Activated CD4-positive, alpha-beta T cell treated with anti-CD3 and anti-CD28 coated beads, Interleukin-2, amount 10 ng/mL, durations not matched to agents 7 days and 5 days (primary cell): ENCODE results near the gene AGO4. TPM values are rescaled to one million over a fixed set of nuclear protein-coding genes. Genes with fewer than 3 reads are reported as not detected.
"Not testable (repeated sequence)": the region's sequence is repeated elsewhere in the genome, so short reads cannot be mapped to it uniquely, and the experiment has no call there.

Experiments
- CTCF ChIA-PET: fragments of 350-600 bp; sonication (Branson Sonifier 250); formaldehyde crosslinking; loops from one replicate; lab custom pipeline; 2021; ENCODE audit warnings: antibody characterized with exemption; lab: Charles Lee
- POLR2A ChIA-PET: fragments of 350-600 bp; sonication (Branson Sonifier 250); formaldehyde crosslinking; loops from one replicate; lab custom pipeline; 2021; ENCODE audit warnings: antibody characterized with exemption; lab: Charles Lee
- DNase-seq: peaks from one replicate; pipeline ENCODE4 v3.0.0-alpha.2; 2020
- H3K27ac Mint-ChIP-seq: one replicate; pipeline ENCODE4 v1.8.0; 2021; ENCODE audit warnings: mild to moderate bottlenecking, moderate library complexity, mixed read lengths
- H3K27me3 Mint-ChIP-seq: one replicate; pipeline ENCODE4 v1.8.0; 2021; ENCODE audit warnings: mixed read lengths
- H3K36me3 Mint-ChIP-seq: one replicate; pipeline ENCODE4 v1.8.0; 2021; ENCODE audit warnings: low read depth, mixed read lengths
- H3K4me1 Mint-ChIP-seq: one replicate; pipeline ENCODE4 v1.8.0; 2021; ENCODE audit warnings: mixed read lengths
- H3K4me3 Mint-ChIP-seq: one replicate; pipeline ENCODE4 v1.8.0; 2021; ENCODE audit warnings: mild to moderate bottlenecking, moderate library complexity, mixed read lengths
- H3K9me3 Mint-ChIP-seq: one replicate; pipeline ENCODE4 v1.8.0; 2021; ENCODE audit warnings: mixed read lengths
- total RNA-seq, 2 experiments: library from RNA; stranded (reverse); gene quantifications; one replicate each; pipeline ENCODE4 v1.2.3, GENCODE V29; 2021

The AGO4 gene
- 10 to 100 TPM; 14.7 to 17.5 TPM for total RNA-seq

DNA sequence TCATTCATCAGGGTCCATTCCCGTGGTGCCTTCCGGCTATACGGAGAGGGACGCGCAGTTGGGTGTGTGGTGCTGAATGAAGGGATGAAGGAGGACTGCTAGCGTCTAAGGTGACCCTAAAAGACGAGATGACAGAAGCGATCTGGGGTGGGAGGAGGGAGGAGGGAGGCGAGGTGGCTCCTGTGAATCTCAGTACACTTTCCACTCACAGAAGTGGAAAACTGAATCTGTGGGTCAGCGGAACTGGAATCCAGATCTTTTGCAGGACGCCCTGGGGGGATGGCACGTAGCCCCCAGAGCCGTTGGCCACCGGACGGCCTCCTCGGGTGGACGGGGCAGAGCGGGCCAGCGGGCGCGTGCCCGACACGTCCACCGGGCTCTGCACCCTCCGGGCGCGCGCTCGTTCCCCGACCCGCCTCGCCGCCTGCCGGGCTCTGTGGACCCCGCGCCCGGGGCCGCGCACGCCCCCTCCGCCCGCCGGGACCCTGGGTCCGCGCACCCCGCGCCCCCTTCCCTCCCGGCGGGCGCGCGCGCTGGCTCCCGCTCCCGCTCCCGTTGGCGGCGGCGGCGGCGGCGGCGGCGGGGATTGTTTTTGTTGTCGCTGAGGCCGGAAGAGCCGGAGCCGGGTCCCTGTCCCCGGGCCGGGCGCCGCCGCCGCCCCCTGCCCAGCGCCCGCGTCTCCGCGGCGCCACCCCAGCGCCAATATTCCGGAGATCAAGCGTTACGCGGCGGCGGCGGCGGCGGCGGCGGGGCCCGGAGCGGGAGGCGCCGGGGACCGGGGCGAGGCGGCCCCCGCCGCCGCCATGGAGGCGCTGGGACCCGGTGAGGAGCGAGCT, at the start of gene AGO4:
Gene AGO4, plus strand, starts transcription at position 403 of the 836 bp plus-strand sequence. Its CDS starts 401 bp downstream, at position 804.
- peak; percentile 29 for DNase-seq
- H3K4me3 Mint-ChIP-seq: peak within 1 kb of the TSS; percentile 83
- CTCF ChIA-PET: no interaction called here
- peak within 1 kb of the TSS; percentile 93 for H3K27ac Mint-ChIP-seq
- H3K9me3 Mint-ChIP-seq: no peaks in the 10 kb centered on the region
- no peaks in the 10 kb centered on the region for H3K36me3 Mint-ChIP-seq
- peaks cover 47% of the 10 kb centered on the region for H3K4me1 Mint-ChIP-seq
- no peaks in the 10 kb centered on the region for H3K27me3 Mint-ChIP-seq
- POLR2A ChIA-PET: no interaction called here

DNA sequence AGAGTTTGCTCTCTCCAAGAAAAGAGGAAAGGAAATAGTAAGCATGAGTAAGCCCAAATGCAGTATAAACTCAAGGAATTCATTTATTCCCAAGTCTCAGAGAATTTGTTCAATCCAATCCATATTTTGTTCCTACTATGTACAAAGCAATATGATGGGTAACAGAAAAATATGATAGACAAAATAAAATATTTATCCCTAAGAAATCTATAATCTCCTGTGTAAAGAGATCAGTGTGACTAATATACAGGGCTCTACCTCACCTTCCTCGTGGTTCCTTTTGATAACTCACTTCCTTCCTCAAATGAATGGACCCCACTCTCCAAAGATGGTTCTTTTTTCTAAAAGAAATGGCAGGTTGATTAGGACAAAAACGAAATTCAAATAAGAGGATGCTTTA, 45.7 kb upstream of the AGO4 start:
- CTCF ChIA-PET: no interaction called here

DNA sequence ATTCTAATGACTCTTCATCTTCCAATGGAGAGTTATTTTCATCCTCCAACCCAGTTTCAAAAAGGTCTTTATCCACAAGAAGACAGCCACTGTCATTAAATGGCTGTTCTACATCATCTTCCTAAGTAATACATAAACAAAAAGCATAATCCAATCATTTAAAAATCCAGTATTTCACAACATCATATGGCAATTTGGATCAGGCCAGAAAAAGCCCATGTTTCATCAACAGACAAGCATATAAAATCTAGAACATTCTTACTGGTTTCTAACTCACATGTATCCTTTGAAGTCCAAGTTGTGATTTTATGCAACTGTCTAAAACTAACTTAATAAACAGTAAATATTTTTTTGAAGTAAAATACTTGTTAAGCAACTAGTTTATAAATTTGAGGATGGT, 44.6 kb upstream of the AGO4 start:
- no peak for DNase-seq
- no peaks in the 10 kb centered on the region for H3K9me3 Mint-ChIP-seq
- H3K4me1 Mint-ChIP-seq: peaks cover 36% of the 10 kb centered on the region
- no peak overlapping the region for H3K27ac Mint-ChIP-seq
- peaks cover 42% of the 10 kb centered on the region for H3K36me3 Mint-ChIP-seq
- no peaks in the 10 kb centered on the region for H3K27me3 Mint-ChIP-seq
- ChIA-PET POLR2A (interaction anchor here (0.6 kb wide), 1 partner anchor 160 kb away, joined by 3 read pairs; no protein-coding TSS in a partner anchor), CTCF (interaction anchor here (0.8 to 1.2 kb wide), 3 partner anchors 12 to 48 kb away, joined by 3 to 4 read pairs (median 3); no protein-coding TSS in a partner anchor)
- H3K4me3 Mint-ChIP-seq: no peak overlapping the region

More for the DNA sequence above, 45.7 kb upstream of the AGO4 start:
- Mint-ChIP-seq H3K4me1 (peaks cover 31% of the 10 kb centered on the region), H3K27me3 (no peaks in the 10 kb centered on the region), H3K36me3 (peaks cover 45% of the 10 kb centered on the region), H3K27ac (no peak overlapping the region), H3K9me3 (no peaks in the 10 kb centered on the region), H3K4me3 (no peak overlapping the region)
- no peak for DNase-seq
- POLR2A ChIA-PET: no interaction called here

DNA sequence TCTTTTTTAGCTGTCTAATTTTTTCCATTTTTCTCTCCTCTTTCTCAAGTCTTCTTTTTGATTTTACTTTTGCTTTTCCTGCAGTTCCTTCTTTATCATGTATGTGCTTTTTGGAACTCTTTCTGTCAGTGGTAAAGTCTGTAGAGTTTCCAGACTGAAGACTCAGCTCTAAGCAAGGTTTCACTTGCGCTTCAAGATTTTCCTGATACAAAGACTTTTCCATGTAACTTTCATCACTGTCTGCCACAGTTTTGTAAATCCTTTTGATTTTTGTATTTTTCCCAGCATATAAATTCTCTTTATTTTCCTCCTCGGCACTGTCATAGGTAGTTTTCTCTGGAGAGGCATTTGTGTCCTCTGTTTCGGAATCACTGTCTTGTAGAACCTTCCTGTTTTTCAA, 43.5 kb upstream of the AGO4 start:
- no peaks in the 10 kb centered on the region for H3K9me3 Mint-ChIP-seq
- POLR2A ChIA-PET: no interaction called here
- no peak overlapping the region for H3K4me3 Mint-ChIP-seq
- no peak overlapping the region for H3K27ac Mint-ChIP-seq
- peaks cover 43% of the 10 kb centered on the region for H3K4me1 Mint-ChIP-seq
- peaks cover 41% of the 10 kb centered on the region for H3K36me3 Mint-ChIP-seq
- no peak for DNase-seq
- CTCF ChIA-PET: interaction anchor here (0.5 to 1.2 kb wide), 3 partner anchors 37 to 739 kb away, joined by 3 to 4 read pairs (median 3); no protein-coding TSS in a partner anchor
- H3K27me3 Mint-ChIP-seq: no peaks in the 10 kb centered on the region

DNA sequence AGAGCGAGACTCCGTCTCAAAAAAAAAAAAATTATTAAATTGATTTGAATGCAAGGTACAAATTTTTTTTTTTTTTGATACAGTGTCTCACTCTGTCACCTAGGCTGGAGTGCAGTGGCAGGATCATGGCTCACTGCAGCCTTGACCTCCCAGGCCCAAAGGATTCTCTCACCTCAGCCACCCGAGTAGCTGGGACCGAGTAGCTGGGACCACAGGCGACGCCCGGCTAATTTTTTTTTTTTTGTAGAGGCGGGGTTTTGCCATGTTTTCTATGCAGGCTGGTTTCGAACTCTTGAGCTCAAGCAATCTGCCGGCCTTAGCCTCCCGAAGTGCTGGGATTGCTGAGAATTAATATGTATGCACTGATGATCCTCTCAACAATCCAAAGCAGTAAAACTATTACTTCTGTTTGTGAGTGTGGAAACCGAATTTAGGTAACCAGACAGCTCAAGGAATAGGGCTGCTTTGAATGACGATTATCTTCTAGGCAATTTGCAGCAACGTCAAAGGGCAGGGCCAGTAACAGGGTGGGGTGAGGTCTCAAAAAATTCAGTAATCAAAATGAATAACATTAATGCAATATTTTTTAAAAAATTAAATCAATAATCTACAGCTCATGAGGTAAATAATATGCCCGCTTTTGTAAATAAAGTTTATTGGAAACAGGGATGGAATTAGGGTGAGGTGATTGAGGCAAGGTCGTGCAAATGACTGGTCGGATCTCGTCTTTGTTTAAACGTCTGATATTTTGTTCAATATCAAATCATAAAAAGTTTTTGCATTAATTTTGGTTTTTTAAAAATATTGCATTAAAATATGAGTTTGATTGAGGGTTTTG, 39.2 kb upstream of the AGO4 start:
- Mint-ChIP-seq H3K27ac (peak overlapping the region; percentile 91), H3K4me1 (peaks cover 40% of the 10 kb centered on the region), H3K27me3 (no peaks in the 10 kb centered on the region), H3K36me3 (peaks cover 21% of the 10 kb centered on the region), H3K4me3 (peak overlapping the region; percentile 88), H3K9me3 (no peaks in the 10 kb centered on the region)
- DNase-seq: no peak
- ChIA-PET CTCF (interaction anchor here (0.6 to 3.1 kb wide), 14 partner anchors 8 to 1928 kb away, joined by 3 to 13 read pairs (median 4); no protein-coding TSS in a partner anchor), POLR2A (interaction anchor here (0.6 to 1.5 kb wide), 5 partner anchors 12 to 734 kb away, joined by 3 to 9 read pairs (median 4); no protein-coding TSS in a partner anchor)

DNA sequence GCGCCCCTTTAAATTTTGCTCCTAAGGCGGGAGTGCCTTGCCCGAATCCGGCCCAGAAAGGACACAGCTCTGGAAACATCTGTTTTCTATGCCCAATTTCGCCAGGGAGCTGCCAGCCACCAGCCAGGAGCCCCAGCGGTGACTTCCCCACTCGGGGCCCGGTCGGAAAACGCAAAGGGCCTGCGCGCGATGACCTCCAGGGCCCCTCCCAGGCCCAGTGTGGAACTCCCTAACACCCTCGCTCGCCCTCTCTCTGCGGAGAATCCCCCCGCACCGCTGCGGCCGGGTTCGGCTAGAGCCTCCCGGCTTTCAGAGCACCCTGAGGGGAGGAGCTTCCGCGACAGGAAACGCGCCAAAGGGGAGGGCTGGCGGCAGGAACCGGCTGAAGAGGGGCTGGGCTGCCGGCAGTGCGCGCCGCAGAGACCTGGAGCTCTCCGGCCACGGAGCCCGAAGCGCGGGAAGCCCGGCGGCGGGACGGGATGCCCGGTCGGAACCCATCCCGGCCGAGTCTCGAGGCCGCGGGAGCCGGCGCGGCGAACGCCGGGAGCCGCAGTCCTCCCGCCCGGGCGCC, 38.5 kb upstream of the AGO4 start:
- Mint-ChIP-seq H3K4me3 (peak overlapping the region; percentile 88), H3K9me3 (no peaks in the 10 kb centered on the region), H3K4me1 (peaks cover 36% of the 10 kb centered on the region)

DNA sequence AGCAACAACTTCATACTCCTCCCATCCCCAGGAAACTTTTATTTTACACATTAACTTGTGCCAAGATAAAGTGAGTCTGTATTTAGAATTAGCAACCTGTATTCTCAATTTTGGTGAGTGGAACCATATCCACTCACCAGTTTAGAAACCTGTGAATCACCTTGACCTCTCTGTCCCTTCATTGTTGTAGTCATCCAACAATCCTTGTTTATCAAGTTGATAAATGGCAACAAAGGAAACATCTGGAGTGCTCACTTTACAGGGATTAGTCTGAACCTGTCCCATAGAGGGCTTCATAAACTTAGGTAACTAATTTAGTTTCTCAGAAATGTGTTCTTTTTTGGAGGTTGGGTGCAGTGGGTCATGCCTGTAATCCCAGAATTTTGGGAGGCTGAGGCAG, 34.1 kb upstream of the AGO4 start:
- H3K4me3 Mint-ChIP-seq: no peak overlapping the region
- H3K4me1 Mint-ChIP-seq: peaks cover 21% of the 10 kb centered on the region
- H3K9me3 Mint-ChIP-seq: no peaks in the 10 kb centered on the region
- H3K36me3 Mint-ChIP-seq: peaks cover 6% of the 10 kb centered on the region
- H3K27ac Mint-ChIP-seq: no peak overlapping the region
- CTCF ChIA-PET: interaction anchor here (0.7 kb wide), 1 partner anchor 48 kb away, joined by 4 read pairs; no protein-coding TSS in a partner anchor
- POLR2A ChIA-PET: no interaction called here
- no peaks in the 10 kb centered on the region for H3K27me3 Mint-ChIP-seq
- no peak for DNase-seq

More for the DNA sequence above, 38.5 kb upstream of the AGO4 start:
- Mint-ChIP-seq H3K36me3 (peaks cover 15% of the 10 kb centered on the region), H3K27me3 (no peaks in the 10 kb centered on the region), H3K27ac (peak overlapping the region; percentile 91)
- peak; percentile 90 for DNase-seq
- POLR2A ChIA-PET: interaction anchor here (0.5 to 1.5 kb wide), 7 partner anchors 11 to 734 kb away, joined by 3 to 9 read pairs (median 4); no protein-coding TSS in a partner anchor
- CTCF ChIA-PET: interaction anchor here (0.6 to 3.1 kb wide), 12 partner anchors 9 to 1927 kb away, joined by 3 to 13 read pairs (median 4); no protein-coding TSS in a partner anchor

DNA sequence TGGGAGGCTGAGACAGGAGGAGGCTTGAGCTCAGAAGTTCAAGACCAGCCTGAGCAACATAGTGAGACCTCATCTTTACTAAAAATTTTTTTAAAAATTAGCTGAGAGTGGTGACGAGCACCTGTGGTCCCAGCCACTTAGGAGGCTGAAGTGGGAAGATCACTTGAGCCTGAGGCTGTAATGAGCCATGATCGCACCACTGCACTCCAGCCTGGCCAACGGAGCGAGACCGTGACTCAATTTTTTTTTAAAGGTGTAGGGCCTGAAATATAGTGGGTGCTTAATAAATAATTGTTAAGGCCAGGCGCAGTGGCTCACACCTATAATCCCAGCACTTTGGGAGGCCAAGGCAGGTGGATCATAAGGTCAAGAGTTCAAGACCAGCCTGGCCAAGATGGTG, 31.6 kb upstream of the AGO4 start:
- POLR2A ChIA-PET, H3K27me3 Mint-ChIP-seq, H3K9me3 Mint-ChIP-seq, DNase-seq, H3K27ac Mint-ChIP-seq, H3K4me3 Mint-ChIP-seq, H3K36me3 Mint-ChIP-seq: not testable (repeated sequence)
- CTCF ChIA-PET: interaction anchor here (1.7 kb wide), 1 partner anchor 207 kb away, joined by 7 read pairs; no protein-coding TSS in a partner anchor
- H3K4me1 Mint-ChIP-seq: peaks cover 29% of the 10 kb centered on the region

DNA sequence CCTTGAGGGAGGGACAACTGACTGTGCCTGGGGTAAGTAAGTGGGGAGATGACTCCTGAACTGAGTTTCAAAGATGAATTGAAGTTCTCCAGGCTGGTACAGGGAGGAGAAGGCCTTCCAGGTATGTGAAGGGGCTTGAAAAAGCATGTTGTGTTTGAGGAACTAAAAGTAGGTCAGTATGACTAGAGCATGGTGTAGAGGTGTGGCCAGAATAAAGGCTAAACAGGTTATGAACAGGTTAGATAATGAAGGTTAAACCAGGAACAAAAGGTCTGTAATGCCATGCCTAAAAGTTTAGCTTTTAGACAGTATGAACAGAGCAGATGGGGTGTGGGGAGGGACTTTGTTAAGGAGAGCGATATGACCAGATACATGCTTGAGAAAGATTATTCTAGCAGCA, 30.7 kb upstream of the AGO4 start:
- H3K36me3 Mint-ChIP-seq: no peaks in the 10 kb centered on the region
- H3K4me1 Mint-ChIP-seq: peaks cover 23% of the 10 kb centered on the region
- H3K27me3 Mint-ChIP-seq: no peaks in the 10 kb centered on the region
- no peak overlapping the region for H3K27ac Mint-ChIP-seq
- POLR2A ChIA-PET: no interaction called here
- CTCF ChIA-PET: no interaction called here
- H3K4me3 Mint-ChIP-seq: no peak overlapping the region
- DNase-seq: no peak
- H3K9me3 Mint-ChIP-seq: no peaks in the 10 kb centered on the region

DNA sequence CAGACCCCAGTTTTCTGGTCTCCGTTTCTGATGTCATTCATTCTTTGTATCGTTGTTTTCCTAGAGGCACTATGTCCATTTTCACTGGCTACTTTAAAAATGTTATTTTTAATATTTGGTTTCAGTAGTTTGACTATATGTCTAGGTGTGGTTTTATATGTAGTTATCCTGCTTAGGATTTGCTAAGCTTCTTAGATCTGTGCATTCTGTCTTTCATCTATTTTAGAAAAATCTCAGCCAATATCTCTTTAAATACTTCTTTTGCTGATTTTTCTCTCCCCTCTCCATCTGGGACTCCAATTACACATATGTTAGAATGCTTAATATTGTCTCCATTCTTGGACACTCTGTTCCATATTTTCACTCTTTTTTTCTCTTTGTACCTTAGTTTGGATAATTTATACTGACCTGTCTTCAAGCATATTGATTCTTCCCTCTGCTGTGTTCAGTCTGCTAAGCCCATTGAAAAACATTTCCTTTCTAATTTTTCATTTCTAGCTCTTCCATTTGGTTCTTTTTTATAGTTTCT, 24.7 kb upstream of the AGO4 start:
- no peak overlapping the region for H3K4me3 Mint-ChIP-seq

DNA sequence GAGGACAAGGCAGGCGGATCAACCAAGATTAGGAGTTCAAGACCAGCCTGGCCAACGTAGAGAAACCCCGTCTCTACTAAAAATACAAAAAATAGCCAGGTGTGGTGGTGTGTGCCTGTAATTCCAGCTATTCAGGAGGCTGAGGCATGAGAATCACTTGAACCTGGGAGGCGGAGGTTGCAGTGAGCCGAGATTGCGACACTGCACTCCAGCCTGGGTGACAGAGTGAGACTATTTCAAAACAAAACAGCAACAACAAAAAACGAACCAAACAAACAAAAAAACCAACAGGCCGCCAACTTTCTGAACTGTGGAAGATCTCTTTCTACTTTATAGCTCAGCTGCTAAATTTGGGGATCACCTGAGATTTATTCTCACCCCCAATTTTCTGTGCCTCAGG, 23.5 kb upstream of the AGO4 start:
- H3K4me1 Mint-ChIP-seq, H3K36me3 Mint-ChIP-seq, H3K27ac Mint-ChIP-seq, DNase-seq, POLR2A ChIA-PET, H3K4me3 Mint-ChIP-seq, H3K9me3 Mint-ChIP-seq, H3K27me3 Mint-ChIP-seq, CTCF ChIA-PET: not testable (repeated sequence)

More for the DNA sequence above, 24.7 kb upstream of the AGO4 start:
- Mint-ChIP-seq H3K36me3 (no peaks in the 10 kb centered on the region), H3K4me1 (peaks cover 13% of the 10 kb centered on the region), H3K27me3 (peaks cover 4% of the 10 kb centered on the region), H3K9me3 (no peaks in the 10 kb centered on the region), H3K27ac (no peak overlapping the region)
- ChIA-PET CTCF (interaction anchor here (0.6 to 0.8 kb wide), 2 partner anchors 219 to 1732 kb away, joined by 3 read pairs; no protein-coding TSS in a partner anchor), POLR2A (interaction anchor here (0.7 kb wide), 1 partner anchor 124 kb away, joined by 3 read pairs; no protein-coding TSS in a partner anchor)
- DNase-seq: no peak

DNA sequence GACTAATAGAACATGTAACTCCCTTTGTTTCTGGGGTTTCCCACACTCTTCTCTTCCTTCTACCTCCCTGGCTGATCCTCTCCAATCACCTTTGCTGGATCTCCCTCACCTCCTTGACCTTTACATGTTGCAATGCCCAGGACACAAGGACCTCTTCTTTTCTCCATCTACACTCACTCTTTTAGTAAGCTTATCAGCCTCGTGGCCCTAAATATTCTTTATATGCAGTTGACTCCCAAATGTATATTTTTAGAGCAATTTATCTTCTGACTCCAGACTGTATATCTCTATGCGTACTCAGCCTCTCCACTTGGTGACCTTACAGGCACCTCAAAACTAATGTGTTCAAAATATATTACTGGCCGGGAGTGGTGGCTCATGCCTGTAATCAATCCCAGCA, 19.7 kb upstream of the AGO4 start:
- no peak for DNase-seq
- H3K4me3 Mint-ChIP-seq: no peak overlapping the region
- POLR2A ChIA-PET: no interaction called here
- CTCF ChIA-PET: no interaction called here
- H3K27me3 Mint-ChIP-seq: peaks cover 4% of the 10 kb centered on the region
- no peaks in the 10 kb centered on the region for H3K36me3 Mint-ChIP-seq
- H3K27ac Mint-ChIP-seq: no peak overlapping the region
- no peaks in the 10 kb centered on the region for H3K9me3 Mint-ChIP-seq
- H3K4me1 Mint-ChIP-seq: no peaks in the 10 kb centered on the region
